ENCODE measurements around the gene ZMAT2.

- TF ChIP-seq CTCF (conservative IDR thresholded peaks at IDR 0.05; ENCODE audit: low read length) (no peak), EZH2phosphoT487 (IDR thresholded peaks at IDR 0.05; ENCODE audit: borderline replicate concordance, low read depth, low read length) (no peak)
Measured at GRCh38 chr5:140671472-140672125, 28.6 kb upstream of the ZMAT2 start.
